ENCODE results near the gene MICAL3.
"Not testable (repeated sequence)": the region's sequence is repeated elsewhere in the genome, so short reads cannot be mapped to it uniquely, and the experiment has no call there.

MICAL3 gene

DNA sequence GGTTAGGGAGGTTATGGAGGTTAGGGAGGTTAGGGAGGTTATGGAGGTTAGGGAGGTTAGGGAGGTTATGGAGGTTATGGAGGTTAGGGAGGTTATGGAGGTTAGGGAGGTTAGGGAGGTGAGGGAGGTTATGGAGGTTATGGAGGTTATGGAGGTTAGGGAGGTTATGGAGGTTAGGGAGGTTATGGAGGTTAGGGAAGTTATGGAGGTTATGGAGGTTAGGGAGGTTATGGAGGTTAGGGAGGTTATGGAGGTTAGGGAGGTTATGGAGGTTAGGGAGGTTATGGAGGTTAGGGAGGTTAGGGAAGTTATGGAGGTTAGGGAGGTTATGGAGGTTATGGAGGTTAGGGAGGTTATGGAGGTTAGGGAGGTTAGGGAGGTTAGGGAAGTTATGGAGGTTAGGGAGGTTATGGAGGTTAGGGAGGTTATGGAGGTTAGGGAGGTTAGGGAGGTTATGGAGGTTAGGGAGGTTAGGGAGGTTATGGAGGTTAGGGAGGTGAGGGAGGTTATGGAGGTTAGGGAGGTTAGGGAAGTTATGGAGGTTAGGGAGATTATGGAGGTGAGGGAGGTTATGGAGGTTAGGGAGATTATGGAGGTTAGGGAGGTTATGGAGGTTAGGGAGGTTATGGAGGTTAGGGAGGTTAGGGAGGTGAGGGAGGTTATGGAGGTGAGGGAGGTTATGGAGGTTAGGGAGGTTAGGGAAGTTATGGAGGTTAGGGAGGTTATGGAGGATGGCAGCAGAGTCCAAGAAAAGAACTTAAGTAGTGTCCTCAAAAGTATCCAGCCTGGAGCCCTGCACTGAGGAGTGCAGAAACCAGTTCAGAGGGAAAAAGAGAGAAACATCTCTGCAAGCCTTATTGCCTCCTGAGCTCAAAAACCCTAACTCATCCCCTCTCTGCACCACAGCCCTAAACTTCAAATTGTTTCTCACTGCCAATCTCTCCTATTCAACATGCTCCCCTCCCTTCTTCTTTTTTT is 147.2 kb downstream of the MICAL3 start:
- DNase-seq: not testable (repeated sequence)

GRCh38 chr22:17876306-17876831 is 148.0 kb downstream of the MICAL3 start:
- no peak for DNase-seq

GRCh38 chr22:17875631-17876030 is 148.7 kb downstream of the MICAL3 start:
- DNase-seq: no peak

DNA sequence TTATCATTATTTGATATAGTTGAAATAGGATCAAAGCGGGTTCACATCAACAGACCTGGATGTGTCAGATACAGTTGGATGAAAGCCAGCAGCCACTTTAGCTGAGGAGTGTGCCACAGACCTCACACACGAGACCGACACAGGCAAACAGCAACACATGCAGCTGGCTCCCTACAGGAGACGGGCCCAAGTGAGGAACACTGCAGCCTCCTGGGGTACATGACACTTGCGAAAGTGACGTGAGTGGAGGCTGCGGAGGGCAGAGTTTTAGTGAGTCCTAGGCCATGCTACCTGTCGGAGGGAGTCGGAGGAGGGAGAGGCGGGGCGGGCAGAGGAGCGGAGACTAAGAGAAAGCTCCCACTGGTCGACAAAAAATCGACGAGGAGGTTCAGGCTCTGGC is 149.2 kb downstream of the MICAL3 start:
- no peak for DNase-seq

DNA sequence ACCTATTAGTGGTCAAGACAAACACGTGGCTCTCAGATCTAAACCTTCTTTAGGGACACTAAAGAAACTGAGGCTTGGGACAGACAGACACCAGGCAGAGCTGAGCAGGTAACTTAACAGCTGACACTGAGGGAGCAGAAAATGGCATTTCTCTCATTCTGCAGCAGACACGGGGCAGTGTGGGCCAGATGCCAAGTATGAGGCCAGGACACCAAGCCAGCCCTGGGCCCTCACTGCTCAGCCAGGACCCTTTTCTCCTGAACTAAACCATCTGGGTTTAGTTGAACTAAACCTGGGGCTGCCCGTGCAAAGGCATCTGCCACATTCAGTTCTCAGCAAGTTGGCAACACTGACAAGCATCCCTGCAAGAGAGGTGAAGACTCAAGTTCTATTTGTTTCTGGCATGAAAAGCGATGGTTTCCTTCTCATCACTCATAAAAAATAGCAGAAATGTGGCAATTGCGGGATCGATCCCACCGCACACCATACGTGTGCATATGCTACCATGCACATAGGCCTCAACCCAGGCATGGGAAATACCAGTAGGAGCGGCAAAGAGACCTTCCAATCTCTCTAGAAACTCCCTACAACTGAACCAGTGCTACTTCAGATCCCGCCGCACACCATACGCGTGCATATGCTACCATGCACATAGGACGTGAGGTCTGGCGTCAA is 150.0 kb downstream of the MICAL3 start:
- no peak for DNase-seq

DNA sequence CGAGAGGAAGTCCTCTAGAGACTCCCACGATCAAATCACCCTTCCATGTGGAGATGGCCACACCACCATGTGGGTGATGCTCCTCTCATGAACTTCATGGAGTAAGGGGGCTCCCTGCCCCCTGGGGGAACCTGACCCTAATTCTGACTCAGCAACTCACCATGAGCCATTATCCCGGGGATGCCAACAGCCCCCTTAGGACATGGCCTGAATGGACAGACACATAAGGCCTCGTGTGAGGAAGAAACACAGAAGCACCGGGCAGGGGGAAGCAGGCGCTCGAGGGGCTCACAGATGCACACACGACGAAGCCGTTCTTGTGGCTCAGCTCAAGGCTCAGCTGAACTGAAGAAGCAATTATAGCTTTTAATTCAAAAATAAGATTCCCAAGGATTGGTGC is 150.6 kb downstream of the MICAL3 start:
- DNase-seq: no peak

DNA sequence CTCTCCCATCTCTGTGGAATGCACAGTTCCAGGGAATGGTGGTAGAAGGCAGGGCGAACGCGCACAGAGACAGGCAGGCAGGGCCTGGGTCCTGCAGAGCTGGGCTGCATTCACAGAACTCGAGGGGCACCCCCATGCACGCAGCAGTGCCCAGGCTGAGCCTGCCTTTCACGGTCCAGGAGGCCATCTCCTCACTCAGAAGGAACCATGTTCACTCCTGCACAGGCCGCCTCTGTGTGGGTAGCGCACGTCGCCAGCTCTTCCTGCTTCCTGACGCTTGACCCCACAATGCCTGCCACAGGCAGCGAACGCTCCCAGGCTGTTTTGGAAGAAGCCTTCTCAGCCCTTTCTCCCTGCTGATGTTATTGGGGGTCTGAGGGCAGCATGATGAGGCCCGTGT is 151.2 kb downstream of the MICAL3 start:
- DNase-seq: no peak

DNA sequence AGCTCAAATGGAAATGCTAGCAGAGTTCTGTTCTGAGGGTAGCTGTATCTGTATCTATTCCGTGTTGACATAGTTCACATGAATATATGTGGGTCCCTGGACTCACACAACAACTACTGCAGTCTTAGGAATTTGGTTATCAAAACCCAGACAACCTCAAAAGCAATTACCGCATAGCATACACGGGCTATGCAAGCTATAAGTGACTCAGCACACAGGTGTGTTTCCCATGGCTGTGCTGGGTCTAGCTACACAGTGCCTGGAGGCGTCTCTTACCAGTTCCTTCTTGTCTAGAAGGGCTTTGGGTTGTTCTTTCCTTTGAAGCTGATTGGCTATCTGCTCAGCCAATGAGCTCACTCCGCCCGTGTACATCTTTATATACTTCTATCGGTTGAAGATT is 151.9 kb downstream of the MICAL3 start:
- no peak for DNase-seq

DNA sequence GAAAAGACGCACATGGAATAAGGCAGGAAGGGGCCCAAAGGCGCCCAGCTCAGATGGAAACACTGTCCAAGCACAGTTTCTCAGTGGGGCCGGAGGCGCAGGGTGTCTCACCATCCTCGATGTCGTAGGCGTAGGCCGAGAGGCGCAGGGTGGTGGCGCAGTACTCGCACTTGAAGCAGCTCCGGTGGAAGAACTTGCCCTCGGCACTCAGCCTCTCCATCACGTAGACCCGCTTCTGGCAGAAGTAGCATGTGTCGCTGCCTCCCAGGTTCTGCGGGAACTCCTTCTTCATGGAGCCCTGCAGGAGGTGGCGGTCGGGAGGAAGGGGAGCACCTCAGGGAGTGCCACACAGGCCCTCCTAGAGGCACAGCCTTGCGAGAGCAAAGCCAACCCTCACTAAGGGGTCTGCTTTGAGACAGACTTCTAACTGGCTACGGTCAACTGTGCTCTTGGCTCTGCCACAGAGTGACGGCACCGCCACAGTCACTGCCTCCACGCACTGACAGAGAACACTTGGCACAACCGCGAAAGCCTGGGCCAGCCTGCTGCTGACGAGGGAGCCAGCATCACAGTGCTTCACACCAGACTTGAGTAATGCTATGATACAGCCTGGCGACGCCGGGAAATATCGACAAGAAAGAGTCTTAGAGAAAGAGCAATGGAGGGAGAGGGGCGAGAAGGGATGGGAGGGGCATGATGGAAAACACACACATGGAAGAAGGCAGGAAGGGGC is 152.5 kb downstream of the MICAL3 start:
- DNase-seq: no peak

- DNase-seq: no peak
Measured at GRCh38 chr22:17870407-17870806, 154.0 kb downstream of the MICAL3 start.

DNA sequence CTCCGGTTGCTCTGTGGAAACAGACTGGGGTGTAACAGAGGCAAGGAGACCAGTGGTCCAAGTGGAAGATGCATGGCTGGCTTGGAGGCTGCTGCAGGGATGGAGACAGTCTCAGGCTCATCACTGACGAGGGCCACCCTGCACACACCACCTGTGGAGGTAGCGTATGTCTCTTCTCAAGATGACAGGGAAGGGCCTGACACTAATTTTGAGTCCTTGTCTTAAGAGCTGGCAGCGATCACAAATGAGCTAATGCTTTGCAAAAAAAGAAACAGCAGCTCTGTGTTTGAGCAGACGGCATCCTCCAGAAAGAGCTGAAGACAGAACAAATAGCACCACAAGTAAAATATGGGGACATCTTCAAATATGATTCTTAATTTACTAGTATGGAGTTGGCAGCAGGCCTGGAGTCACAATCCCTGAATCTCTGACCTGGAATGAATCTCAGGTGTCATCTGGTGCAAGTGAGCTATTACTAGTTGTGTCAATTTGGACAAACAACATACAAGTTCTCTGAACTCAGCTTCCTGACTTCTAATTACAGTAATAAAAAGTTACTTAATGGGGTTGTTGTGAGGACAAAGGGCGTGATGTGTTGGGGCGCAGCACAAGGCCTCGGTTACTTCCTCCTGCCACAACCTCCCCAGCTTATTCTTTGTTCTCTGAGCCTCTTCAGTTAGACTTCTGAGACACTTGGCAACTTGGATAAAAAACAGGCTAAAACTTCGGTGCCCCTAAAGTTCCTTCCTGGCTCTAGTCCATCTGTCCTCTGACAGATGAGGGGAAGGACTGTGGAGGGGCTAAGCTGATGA is 154.9 kb downstream of the MICAL3 start:
- no peak for DNase-seq

- DNase-seq: no peak
Measured at GRCh38 chr22:17868771-17869170, 155.6 kb downstream of the MICAL3 start.

DNA sequence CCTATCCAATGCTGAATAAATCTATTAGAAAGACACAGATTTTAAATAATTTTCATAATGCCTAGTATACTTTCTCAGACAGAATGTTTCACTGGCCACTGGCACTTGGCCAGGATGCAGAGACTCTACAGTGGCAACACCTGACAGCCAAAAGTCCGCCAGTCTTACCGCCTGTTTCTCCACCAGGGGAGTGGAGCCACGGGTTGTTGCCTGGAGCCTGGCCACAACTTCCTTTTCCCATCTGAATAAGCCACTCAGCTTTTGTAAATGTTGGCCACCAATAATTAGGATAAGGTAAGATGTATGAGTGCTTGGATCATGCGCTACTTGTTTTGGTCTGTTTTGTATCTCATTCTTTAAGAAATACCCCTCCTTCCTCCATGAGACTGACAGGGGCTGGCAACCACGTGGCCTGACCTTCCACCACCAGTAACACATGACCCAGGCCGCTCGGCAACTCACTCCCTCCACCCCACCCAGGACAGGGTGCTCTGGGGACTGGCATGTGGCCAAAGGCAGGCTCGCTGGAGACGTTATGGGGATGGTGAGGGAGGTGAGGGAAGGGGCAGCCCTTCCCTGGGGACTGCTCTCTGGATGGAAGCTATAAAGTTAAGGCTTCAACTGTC is 157.1 kb downstream of the MICAL3 start:
- DNase-seq: no peak

GRCh38 chr22:17866621-17867020 is 157.7 kb downstream of the MICAL3 start:
- DNase-seq: no peak

- DNase-seq: no peak
Measured at GRCh38 chr22:17866127-17866526, 158.2 kb downstream of the MICAL3 start.

DNA sequence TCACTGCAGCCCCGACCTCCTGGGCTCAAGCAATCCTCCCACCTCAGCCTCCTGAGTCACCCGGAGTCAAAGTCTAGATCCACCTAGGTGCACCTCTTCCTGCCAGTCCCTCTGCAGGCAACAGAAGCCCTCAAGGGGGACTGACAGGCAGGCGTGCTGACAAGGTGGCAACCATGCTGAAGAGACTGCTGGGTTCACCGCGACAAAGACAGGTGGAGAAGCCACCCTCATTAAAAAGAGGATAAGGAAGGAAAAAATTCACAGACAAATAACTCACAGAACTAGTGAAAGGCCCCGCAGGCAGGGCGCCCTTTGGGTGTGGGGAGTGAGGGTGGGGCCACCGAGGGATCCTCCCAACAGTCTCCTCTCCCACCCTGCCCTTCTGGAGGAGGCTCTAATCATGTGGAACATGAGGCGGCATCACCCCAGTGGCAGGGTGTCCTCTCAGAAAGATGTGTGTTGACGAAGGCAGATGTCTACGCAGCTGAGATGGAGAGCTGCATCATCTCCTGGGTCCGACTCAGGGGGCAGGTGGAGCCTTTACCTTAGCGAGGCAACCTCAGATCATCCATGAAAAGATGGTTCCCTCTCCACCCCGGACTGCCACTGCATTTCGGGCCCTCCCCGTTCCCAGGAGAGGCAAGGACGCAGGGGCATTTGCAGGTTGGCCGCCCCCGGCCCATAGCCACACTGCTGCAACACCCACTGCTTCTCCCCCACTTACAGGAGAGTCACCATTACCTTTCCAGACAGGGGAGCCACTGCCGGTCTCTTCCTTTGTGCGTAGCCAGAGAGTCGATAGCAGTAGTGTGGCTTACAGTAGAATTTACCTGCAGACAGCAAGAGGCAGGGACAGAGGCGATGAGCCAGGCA is 158.9 kb downstream of the MICAL3 start:
- no peak for DNase-seq

- no peak for DNase-seq
Measured at GRCh38 chr22:17864398-17865182, 159.8 kb downstream of the MICAL3 start.

DNA sequence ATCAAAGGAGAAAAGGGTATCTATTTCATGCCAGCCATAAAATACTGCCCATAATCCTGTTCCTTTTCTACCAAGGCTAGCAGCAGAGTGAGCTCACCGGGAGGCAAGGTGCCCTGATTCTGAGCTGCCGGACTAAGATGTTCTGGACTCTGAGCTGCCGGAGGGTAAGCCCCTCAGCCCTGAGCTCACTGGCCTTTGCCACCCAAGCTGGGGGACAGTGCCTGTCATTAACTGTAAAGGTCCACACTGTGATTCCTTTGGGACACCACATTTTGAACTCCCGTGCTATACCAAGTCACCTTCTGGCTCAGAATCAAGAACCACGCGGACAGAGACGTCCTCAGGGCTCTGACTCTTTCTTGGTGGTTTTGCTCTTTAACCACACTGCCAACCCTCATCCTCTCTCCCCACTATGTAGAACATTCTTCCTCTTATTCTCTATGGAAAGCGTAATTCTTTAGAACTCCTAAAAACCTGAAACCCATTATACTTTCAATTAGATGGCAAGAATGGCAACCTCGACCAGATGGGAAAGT is 161.6 kb downstream of the MICAL3 start:
- DNase-seq: no peak

GRCh38 chr22:17861909-17862308 is 162.5 kb downstream of the MICAL3 start:
- no peak for DNase-seq

Data from stimulated activated naive CD4-positive, alpha-beta T cell treated with Interleukin-2 at 50 U/mL for 16 hours (primary cell).